A549 (cell line): ENCODE results near the gene GABBR2.

Experiments
- BCL3 ChIP-seq: fragments of >200 bp; sonication (Bioruptor Twin); formaldehyde crosslinking; IDR thresholded peaks from 3 replicates; pipeline ENCODE4 v1.6.1; 2016
- BHLHE40 ChIP-seq: IDR thresholded peaks from 2 replicates; pipeline ENCODE4 v1.6.1; 2012; ENCODE audit warnings: low read depth, low read length, inconsistent platforms
- CEBPB ChIP-seq, 2 experiments: fragments of >200 bp in 1 of 2; sonication (Bioruptor Twin) in 1 of 2; formaldehyde crosslinking in 1 of 2; IDR thresholded peaks; 2 replicates each; pipeline ENCODE4 v1.6.1; 2012 to 2016
- CTCF ChIP-seq: fragments of >200 bp; sonication (Bioruptor Twin); formaldehyde crosslinking; IDR thresholded peaks from 3 replicates; pipeline ENCODE4 v1.5.1; 2016
- E2F6 ChIP-seq: IDR thresholded peaks from 2 replicates; pipeline ENCODE4 v1.6.1; 2012; ENCODE audit warnings: low read depth, borderline replicate concordance
- EP300 ChIP-seq, 2 experiments: fragments of >200 bp; sonication (Bioruptor Twin); formaldehyde crosslinking; IDR thresholded peaks; 2 replicates in 1 of 2; 3 replicates in 1 of 2; pipeline ENCODE4 v1.6.1; 2016 to 2017
- HMGXB4 ChIP-seq: fragments of 250-450 bp; sonication (Bioruptor Pico); IDR thresholded peaks from 2 replicates; pipeline ENCODE4 v1.5.0; 2021; ENCODE audit warnings: mild to moderate bottlenecking, moderate library complexity, borderline replicate concordance
- HOXA7 ChIP-seq: fragments of 250-450 bp; sonication (Bioruptor Pico); IDR thresholded peaks from 2 replicates; pipeline ENCODE4 v1.5.0; 2020; ENCODE audit warnings: mild to moderate bottlenecking, moderate library complexity
- KDM1A ChIP-seq: fragments of 200-600 bp; sonication (generic); IDR thresholded peaks from 2 replicates; pipeline ENCODE4 v1.6.1; 2016; ENCODE audit warnings: low read depth, mild to moderate bottlenecking
- POLR2A ChIP-seq: IDR thresholded peaks from 2 replicates; pipeline ENCODE4 v1.6.1; 2012; ENCODE audit warnings: mild to moderate bottlenecking, low read length
- USF2 ChIP-seq: fragments of 450-650 bp; IDR thresholded peaks from 2 replicates; pipeline ENCODE4 v1.6.1; 2014; ENCODE audit warnings: antibody characterized with exemption

- TF ChIP-seq CEBPB (IDR thresholded peaks at IDR 0.05) = no peak
- no peak for TF ChIP-seq CTCF
- TF ChIP-seq HOXA7 = no peak
- no peak for TF ChIP-seq POLR2A
- TF ChIP-seq E2F6 = no peak
- TF ChIP-seq HMGXB4 = no peak
- no peak for TF ChIP-seq BCL3
- TF ChIP-seq KDM1A = no peak
- no peak for TF ChIP-seq BHLHE40
- TF ChIP-seq EP300 (IDR thresholded peaks at IDR 0.05) = no peak
- TF ChIP-seq USF2 = no peak
Measured at GRCh38 chr9:98563212-98563907, 145.4 kb downstream of the GABBR2 start.
